Activated T-helper 17 cell treated with anti-CD3 and anti-CD28 coated beads, Interleukin-2, amount 50 U/mL, for 72 hours (primary cell): Measurements from ENCODE around the gene BAIAP2. TPM values are rescaled to one million over a fixed set of nuclear protein-coding genes. Genes with fewer than 3 reads are reported as not detected.

ENCODE experiments used
- ATAC-seq: fragments of 150-1000 bp; cut with Tn5 transposase; replicated peaks from 2 replicates; pipeline ENCODE4 v1.10.0; 2021; ENCODE audit warnings: mild to moderate bottlenecking, moderate library complexity
- H3K27ac Mint-ChIP-seq: one replicate; pipeline ENCODE4 v1.8.0; 2022; ENCODE audit warnings: mixed read lengths
- H3K27me3 Mint-ChIP-seq: one replicate; pipeline ENCODE4 v1.8.0; 2022; ENCODE audit warnings: mixed read lengths
- H3K36me3 Mint-ChIP-seq: one replicate; pipeline ENCODE4 v1.8.0; 2022; ENCODE audit warnings: low read depth, mild to moderate bottlenecking, mixed read lengths
- H3K4me1 Mint-ChIP-seq: one replicate; pipeline ENCODE4 v1.8.0; 2022; ENCODE audit warnings: mixed read lengths
- H3K4me3 Mint-ChIP-seq: one replicate; pipeline ENCODE4 v1.8.0; 2022; ENCODE audit warnings: mild to moderate bottlenecking, mixed read lengths
- H3K9me3 Mint-ChIP-seq: one replicate; pipeline ENCODE4 v1.8.0; 2022; ENCODE audit warnings: mixed read lengths
- total RNA-seq, 2 donors: library from RNA; stranded (reverse); gene quantifications; one replicate each; pipeline ENCODE4 v1.2.3, GENCODE V29; 2022

BAIAP2 gene
- total RNA-seq, 2 donors from 2014 or later, result 4.6 to 4.8 TPM

- H3K4me1 Mint-ChIP-seq, result no peaks in the 10 kb centered on the region
- H3K9me3 Mint-ChIP-seq, result no peaks in the 10 kb centered on the region
- H3K27ac Mint-ChIP-seq, result no peak overlapping the region
- H3K4me3 Mint-ChIP-seq, result no peak overlapping the region
- ATAC-seq, result no peak
- H3K36me3 Mint-ChIP-seq, result peaks cover 29% of the 10 kb centered on the region
- no peaks in the 10 kb centered on the region for H3K27me3 Mint-ChIP-seq
These were observed 36.7 kb upstream of the BAIAP2 start for GRCh38 chr17:80998118-80998747.

GRCh38 chr17:80998748-80999535 is 36.0 kb upstream of the BAIAP2 start:
- Mint-ChIP-seq H3K4me1 (no peaks in the 10 kb centered on the region), H3K9me3 (no peaks in the 10 kb centered on the region), H3K36me3 (peaks cover 29% of the 10 kb centered on the region), H3K27me3 (peaks cover 3% of the 10 kb centered on the region), H3K4me3 (no peak overlapping the region), H3K27ac (no peak overlapping the region)
- no peak for ATAC-seq

GRCh38 chr17:80999536-81000333 is 35.2 kb upstream of the BAIAP2 start:
- H3K36me3 Mint-ChIP-seq, result peaks cover 29% of the 10 kb centered on the region
- no peak for ATAC-seq
- no peaks in the 10 kb centered on the region for H3K9me3 Mint-ChIP-seq
- no peak overlapping the region for H3K27ac Mint-ChIP-seq
- H3K27me3 Mint-ChIP-seq, result peaks cover 4% of the 10 kb centered on the region
- no peak overlapping the region for H3K4me3 Mint-ChIP-seq
- peaks cover 3% of the 10 kb centered on the region for H3K4me1 Mint-ChIP-seq

GRCh38 chr17:81000334-81000630 is 34.7 kb upstream of the BAIAP2 start:
- peaks cover 5% of the 10 kb centered on the region for H3K4me1 Mint-ChIP-seq
- H3K27ac Mint-ChIP-seq, result no peak overlapping the region
- ATAC-seq, result no peak
- H3K36me3 Mint-ChIP-seq, result peaks cover 28% of the 10 kb centered on the region
- no peak overlapping the region for H3K4me3 Mint-ChIP-seq
- no peaks in the 10 kb centered on the region for H3K9me3 Mint-ChIP-seq
- peaks cover 7% of the 10 kb centered on the region for H3K27me3 Mint-ChIP-seq

GRCh38 chr17:81000631-81001357 is 34.2 kb upstream of the BAIAP2 start:
- peaks cover 7% of the 10 kb centered on the region for H3K27me3 Mint-ChIP-seq
- H3K4me1 Mint-ChIP-seq, result peaks cover 5% of the 10 kb centered on the region
- no peak for ATAC-seq
- H3K9me3 Mint-ChIP-seq, result no peaks in the 10 kb centered on the region
- no peak overlapping the region for H3K4me3 Mint-ChIP-seq
- H3K27ac Mint-ChIP-seq, result no peak overlapping the region
- H3K36me3 Mint-ChIP-seq, result peaks cover 23% of the 10 kb centered on the region

GRCh38 chr17:81002013-81002384 is 33.0 kb upstream of the BAIAP2 start:
- Mint-ChIP-seq H3K9me3 (no peaks in the 10 kb centered on the region), H3K36me3 (peaks cover 11% of the 10 kb centered on the region), H3K27me3 (peaks cover 7% of the 10 kb centered on the region), H3K4me1 (peaks cover 5% of the 10 kb centered on the region), H3K27ac (no peak overlapping the region), H3K4me3 (no peak overlapping the region)
- no peak for ATAC-seq

GRCh38 chr17:81002409-81003361 is 32.3 kb upstream of the BAIAP2 start:
- peak; percentile 18 for ATAC-seq
- Mint-ChIP-seq H3K9me3 (no peaks in the 10 kb centered on the region), H3K4me3 (no peak overlapping the region), H3K4me1 (peaks cover 5% of the 10 kb centered on the region), H3K27ac (no peak overlapping the region), H3K36me3 (peaks cover 7% of the 10 kb centered on the region), H3K27me3 (peaks cover 7% of the 10 kb centered on the region)

GRCh38 chr17:81003711-81004475 is 31.1 kb upstream of the BAIAP2 start:
- H3K4me3 Mint-ChIP-seq, result peak overlapping the region; percentile 56
- ATAC-seq, result peak; percentile 20

GRCh38 chr17:81006891-81007290 is 28.1 kb upstream of the BAIAP2 start:
- no peak for ATAC-seq
- Mint-ChIP-seq H3K4me1 (peaks cover 5% of the 10 kb centered on the region), H3K4me3 (no peak overlapping the region), H3K27me3 (peaks cover 7% of the 10 kb centered on the region), H3K9me3 (peaks cover 8% of the 10 kb centered on the region), H3K36me3 (no peaks in the 10 kb centered on the region), H3K27ac (no peak overlapping the region)

More at GRCh38 chr17:81003711-81004475, 31.1 kb upstream of the BAIAP2 start:
- H3K27ac Mint-ChIP-seq, result no peak overlapping the region
- H3K36me3 Mint-ChIP-seq, result peaks cover 2% of the 10 kb centered on the region
- peaks cover 7% of the 10 kb centered on the region for H3K27me3 Mint-ChIP-seq
- peaks cover 5% of the 10 kb centered on the region for H3K4me1 Mint-ChIP-seq
- no peaks in the 10 kb centered on the region for H3K9me3 Mint-ChIP-seq

GRCh38 chr17:81008140-81008539 is 26.8 kb upstream of the BAIAP2 start:
- Mint-ChIP-seq H3K9me3 (peaks cover 10% of the 10 kb centered on the region), H3K36me3 (no peaks in the 10 kb centered on the region), H3K4me1 (peaks cover 5% of the 10 kb centered on the region), H3K27ac (no peak overlapping the region), H3K27me3 (peaks cover 7% of the 10 kb centered on the region), H3K4me3 (no peak overlapping the region)
- no peak for ATAC-seq

GRCh38 chr17:81009136-81009535 is 25.8 kb upstream of the BAIAP2 start:
- H3K4me1 Mint-ChIP-seq, result peaks cover 5% of the 10 kb centered on the region
- H3K4me3 Mint-ChIP-seq, result no peak overlapping the region
- peaks cover 10% of the 10 kb centered on the region for H3K9me3 Mint-ChIP-seq
- H3K36me3 Mint-ChIP-seq, result no peaks in the 10 kb centered on the region
- H3K27me3 Mint-ChIP-seq, result peaks cover 4% of the 10 kb centered on the region
- ATAC-seq, result no peak
- H3K27ac Mint-ChIP-seq, result no peak overlapping the region

- H3K27ac Mint-ChIP-seq, result no peak overlapping the region
- ATAC-seq, result no peak
These were observed 24.0 kb upstream of the BAIAP2 start for GRCh38 chr17:81010935-81011334.

GRCh38 chr17:81011951-81012350 is 23.0 kb upstream of the BAIAP2 start:
- Mint-ChIP-seq H3K27me3 (no peaks in the 10 kb centered on the region), H3K4me3 (no peak overlapping the region), H3K36me3 (no peaks in the 10 kb centered on the region), H3K4me1 (no peaks in the 10 kb centered on the region), H3K27ac (no peak overlapping the region), H3K9me3 (peaks cover 10% of the 10 kb centered on the region)
- ATAC-seq, result no peak

More at GRCh38 chr17:81010935-81011334, 24.0 kb upstream of the BAIAP2 start:
- Mint-ChIP-seq H3K9me3 (peaks cover 10% of the 10 kb centered on the region), H3K27me3 (no peaks in the 10 kb centered on the region), H3K36me3 (no peaks in the 10 kb centered on the region), H3K4me1 (no peaks in the 10 kb centered on the region), H3K4me3 (no peak overlapping the region)
